A673 (cell line): ENCODE results near the gene TMEM88. TPM values are rescaled to one million over a fixed set of nuclear protein-coding genes. Genes with fewer than 3 reads are reported as not detected.

Source experiments
- BruUV-seq: library from RNA; stranded (reverse); fragments of 400-500 nt; replicated peaks from 2 replicates; lab custom pipeline; 2021; lab: Mats Ljungman, UMichigan
- CTCF ChIA-PET: fragments of 300-600 bp; sonication (Branson Sonifier 250); formaldehyde crosslinking; loops from one replicate; lab custom pipeline; 2022; ENCODE audit warnings: antibody characterized with exemption; lab: Charles Lee
- POLR2A ChIA-PET: fragments of 300-600 bp; sonication (Branson Sonifier 250); formaldehyde crosslinking; loops from one replicate; lab custom pipeline; 2022; ENCODE audit warnings: antibody characterized with exemption; ENCODE audit not compliant: low non-redundant PET; lab: Charles Lee
- DNase-seq: peaks from one replicate; pipeline ENCODE4 v3.0.0-alpha.2; 2015; ENCODE audit warnings: low spot score
- H3K27ac ChIP-seq: fragments of 200-600 bp; sonication (generic); 2 replicates; pipeline ENCODE4 v1.5.1; 2016; ENCODE audit warnings: mixed run types, low read depth, mild to moderate bottlenecking, mixed read lengths, antibody characterized with exemption, low read length; ENCODE audit not compliant: poor library complexity, severe bottlenecking
- H3K27me3 ChIP-seq: fragments of 200-600 bp; sonication (generic); replicated peaks from 2 replicates; pipeline ENCODE4 v1.6.1; 2017; ENCODE audit warnings: mixed run types, low read depth, mild to moderate bottlenecking, mixed read lengths, antibody characterized with exemption, low read length; ENCODE audit not compliant: insufficient read depth, poor library complexity
- H3K36me3 ChIP-seq: fragments of 200-600 bp; sonication (generic); 2 replicates; pipeline ENCODE4 v1.6.1; 2016; ENCODE audit warnings: mixed run types, mild to moderate bottlenecking, mixed read lengths, antibody characterized with exemption, low read length; ENCODE audit not compliant: insufficient read depth, poor library complexity, severe bottlenecking
- H3K4me1 ChIP-seq: fragments of 200-600 bp; sonication (generic); 2 replicates; pipeline ENCODE4 v1.6.1; 2017; ENCODE audit warnings: mixed run types, mild to moderate bottlenecking, mixed read lengths, antibody characterized with exemption, low read length; ENCODE audit not compliant: insufficient read depth, poor library complexity, severe bottlenecking
- H3K4me3 ChIP-seq: fragments of 200-600 bp; sonication (generic); 2 replicates; pipeline ENCODE4 v1.5.1; 2016; ENCODE audit warnings: low read depth, mixed run types, mild to moderate bottlenecking, mixed read lengths, low read length; ENCODE audit not compliant: poor library complexity, severe bottlenecking
- H3K9me3 ChIP-seq: fragments of 200-600 bp; sonication (generic); 2 replicates; pipeline ENCODE4 v1.6.1; 2016; ENCODE audit warnings: mixed run types, low read depth, mild to moderate bottlenecking, mixed read lengths, antibody characterized with exemption, low read length; ENCODE audit not compliant: poor library complexity, severe bottlenecking
- CTCF ChIP-seq: fragments of 300-800, 200-600 bp; sonication (generic); conservative IDR thresholded peaks from 2 replicates; pipeline ENCODE4 v1.5.1; 2017; ENCODE audit warnings: low read depth, mild to moderate bottlenecking, antibody characterized with exemption, low read length, moderate library complexity, mixed read lengths
- EZH2 ChIP-seq: fragments of 200-600 bp; sonication (generic); IDR thresholded peaks from 2 replicates; pipeline ENCODE4 v1.6.1; 2017; ENCODE audit warnings: borderline replicate concordance, low read depth, mild to moderate bottlenecking, mixed read lengths, antibody characterized with exemption, low read length; ENCODE audit not compliant: poor library complexity, severe bottlenecking
- intact Hi-C: fragments of 100-400 bp; cut with micrococcal nuclease; formaldehyde crosslinking; loops from one replicate; pipeline ENCODE4 v1.10.0; 2022; ENCODE audit not compliant: unreplicated experiment
- total RNA-seq: library from RNA; stranded (reverse); gene quantifications from 2 replicates; pipeline ENCODE4 v1.2.3, GENCODE V29; 2021

Gene TMEM88
- total RNA-seq, 1 experiment from 2014 or later = 1.7 TPM

DNA sequence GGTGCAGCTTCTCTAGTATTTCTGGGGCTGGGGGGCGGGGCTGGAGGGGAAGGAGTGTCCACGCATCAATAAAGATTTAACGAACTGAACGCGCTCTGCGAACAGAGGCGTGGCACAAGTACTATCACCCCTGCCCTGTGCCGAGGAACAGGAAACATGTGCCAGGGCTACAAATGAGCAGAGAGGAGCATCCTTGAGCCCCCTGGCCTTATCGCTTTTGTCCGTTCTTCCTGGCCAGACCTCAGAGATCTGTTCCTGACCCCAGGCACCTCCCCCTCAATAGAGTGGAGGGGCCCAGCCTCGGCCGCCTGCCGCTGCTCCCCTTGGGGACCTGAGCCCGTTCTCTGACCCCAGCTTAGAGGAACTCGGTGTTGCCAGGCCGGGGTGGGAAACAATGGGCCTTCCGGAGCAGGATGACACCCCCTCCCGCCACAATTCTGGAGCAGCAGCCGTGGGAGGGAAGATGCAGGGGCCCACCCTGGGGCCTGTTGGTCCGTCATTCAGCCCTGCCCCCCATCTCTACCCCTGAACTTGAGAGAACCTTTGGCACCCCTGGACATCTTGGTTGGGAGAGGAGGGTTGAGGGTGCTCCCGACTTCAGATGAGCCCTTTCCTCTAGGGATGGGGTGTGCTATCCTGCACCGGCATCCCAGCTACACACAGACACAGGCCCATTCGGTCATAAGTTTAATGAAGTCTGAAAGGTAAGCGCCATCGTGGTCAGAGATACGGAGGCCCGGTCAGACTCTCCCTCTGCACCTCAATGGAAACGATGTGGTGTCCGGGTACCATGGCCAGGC is 1.3 kb downstream of the TMEM88 start:
- peak overlapping the region; percentile 65 for H3K4me3 ChIP-seq
- no peaks in the 10 kb centered on the region for H3K9me3 ChIP-seq
- ChIA-PET CTCF (interaction anchor here (0.6 to 2.0 kb wide), 5 partner anchors 14 to 201 kb away, joined by 4 to 8 read pairs (median 4); no protein-coding TSS in a partner anchor), POLR2A (interaction anchor here (0.6 kb wide), 1 partner anchor 155 kb away, joined by 3 read pairs; no protein-coding TSS in a partner anchor)
- H3K27ac ChIP-seq = peak overlapping the region; percentile 93
- intact Hi-C loops = no loop called here
- peaks cover 18% of the 10 kb centered on the region for H3K4me1 ChIP-seq
- H3K27me3 ChIP-seq = no peaks in the 10 kb centered on the region
- BruUV-seq = no TSS peak
- TF ChIP-seq CTCF (no peak), EZH2 (no peak)
- H3K36me3 ChIP-seq = peaks cover 27% of the 10 kb centered on the region
- DNase-seq = peak; percentile 63

DNA sequence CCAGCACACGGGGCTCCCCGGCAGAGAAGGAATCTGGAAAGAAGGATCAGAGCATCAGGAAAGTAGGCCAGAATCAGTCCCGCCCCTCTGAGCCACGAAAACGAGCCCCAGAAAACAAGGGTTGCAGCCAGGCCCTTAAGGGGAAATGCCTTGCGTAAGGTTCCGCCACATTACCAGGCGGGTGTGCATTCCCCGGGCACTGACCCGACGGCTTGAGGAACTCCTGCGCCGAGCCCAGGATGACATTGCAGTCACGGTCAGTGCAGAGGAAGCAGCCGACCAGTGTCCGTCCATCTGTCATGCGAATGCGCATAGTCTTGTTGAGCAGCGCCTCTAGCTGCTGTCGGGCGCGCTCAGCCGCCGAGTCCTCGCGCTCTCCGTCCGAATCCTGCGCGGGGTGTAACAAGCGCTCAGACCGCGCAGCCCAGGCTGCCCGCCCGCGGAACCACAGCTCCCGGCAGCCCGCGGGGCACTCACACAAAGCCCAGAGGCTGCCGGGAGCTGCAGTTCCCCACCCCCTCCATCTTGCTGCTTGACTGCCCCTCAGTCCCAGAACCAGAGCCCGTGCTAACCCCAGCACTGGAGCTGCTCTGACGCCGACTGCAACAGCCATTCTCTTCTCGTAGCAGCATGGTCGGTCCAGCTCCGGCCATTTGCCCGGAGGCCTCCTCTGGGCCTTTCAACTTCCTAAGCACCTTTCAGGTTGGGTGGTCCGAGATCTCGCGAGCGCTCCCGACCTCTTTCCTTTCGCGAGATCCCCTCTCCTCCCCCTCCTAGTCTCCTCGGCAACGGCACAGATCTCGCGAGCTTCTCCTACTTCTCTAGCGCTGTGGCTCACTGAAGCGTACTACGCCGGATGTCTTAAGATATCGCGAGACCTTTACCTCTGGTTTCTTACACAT is 2.2 kb downstream of the TMEM88 start, which contains the start of gene NAA38:
Gene NAA38, minus strand, starts transcription at position 749 of the 902 bp plus-strand sequence. Its CDS starts 96 bp downstream, at position 653.
- Histone ChIP-seq H3K27me3 (no peaks in the 10 kb centered on the region), H3K4me3 (peak within 1 kb of the TSS; percentile 65), H3K36me3 (peaks cover 20% of the 10 kb centered on the region), H3K4me1 (peaks cover 18% of the 10 kb centered on the region), H3K9me3 (no peaks in the 10 kb centered on the region), H3K27ac (peak within 1 kb of the TSS; percentile 93)
- intact Hi-C loops = loop anchor here (1.0 kb wide), 1 partner anchor 171 kb away; no protein-coding TSS in a partner anchor
- peak; percentile 53 for TF ChIP-seq CTCF
- no peak for TF ChIP-seq EZH2
- POLR2A ChIA-PET = interaction anchor here (0.6 to 0.7 kb wide), 3 partner anchors 84 to 206 kb away, joined by 3 to 4 read pairs (median 3); partner anchors contain the start of gene ATP1B2
- CTCF ChIA-PET = interaction anchor here (0.5 to 2.0 kb wide), 9 partner anchors 9 to 201 kb away, joined by 4 to 11 read pairs (median 4); no protein-coding TSS in a partner anchor
- peak; percentile 100 for DNase-seq
- BruUV-seq = TSS peak; percentile 93
